H1 (cell line): ENCODE measurements around the gene EMX2. TPM values are rescaled to one million over a fixed set of nuclear protein-coding genes. Genes with fewer than 3 reads are reported as not detected.

Experiments
- CTCF ChIA-PET: fragments of 300-600 bp; sonication (Branson Sonifier 250); formaldehyde crosslinking; loops from one replicate; lab custom pipeline; 2021; ENCODE audit not compliant: partially characterized antibody; lab: Charles Lee
- POLR2A ChIA-PET: fragments of 300-600 bp; sonication (Branson Sonifier 250); formaldehyde crosslinking; loops from one replicate; lab custom pipeline; 2021; ENCODE audit warnings: inconsistent platforms; ENCODE audit not compliant: partially characterized antibody; lab: Charles Lee
- DNase-seq, 2 experiments: peaks; one replicate each; pipeline versions ENCODE4 v3.0.0 to v3.0.0-alpha.2; 2010 to 2022; ENCODE audit warnings: low spot score in 2 of 2, low read depth in 1 of 2, mixed read lengths in 1 of 2
- FAIRE-seq: peaks from 2 replicates; lab custom pipeline; 2011; peaks lifted over from hg19 to GRCh38; lab: Jason Lieb, UNC
- H2AFZ ChIP-seq: 2 replicates; pipeline ENCODE4 v1.8.1; 2012; ENCODE audit warnings: low read length, inconsistent platforms
- H2AK5ac ChIP-seq: 2 replicates; pipeline ENCODE4 v1.6.1; 2013; ENCODE audit warnings: low read depth, low read length
- H2BK120ac ChIP-seq: replicated peaks from 2 replicates; pipeline ENCODE3; 2013; ENCODE audit warnings: low read depth, low read length, inconsistent platforms
- H2BK12ac ChIP-seq: 2 replicates; pipeline ENCODE4 v1.6.1; 2013; ENCODE audit warnings: low read depth, low read length
- H2BK15ac ChIP-seq: 2 replicates; pipeline ENCODE4 v1.6.1; 2013; ENCODE audit warnings: low read length
- H2BK20ac ChIP-seq: 2 replicates; pipeline ENCODE4 v1.6.1; 2013; ENCODE audit warnings: low read length
- H2BK5ac ChIP-seq: 2 replicates; pipeline ENCODE4 v1.6.1; 2013; ENCODE audit warnings: low read depth, low read length
- H3K14ac ChIP-seq: 2 replicates; pipeline ENCODE4 v1.6.1; 2013; ENCODE audit warnings: inconsistent platforms; ENCODE audit not compliant: insufficient read length
- H3K18ac ChIP-seq: 2 replicates; pipeline ENCODE4 v1.6.1; 2013; ENCODE audit warnings: low read length; ENCODE audit errors: extremely low read depth
- H3K23ac ChIP-seq: 2 replicates; pipeline ENCODE4 v1.6.1; 2013; ENCODE audit warnings: inconsistent platforms; ENCODE audit not compliant: insufficient read length
- H3K23me2 ChIP-seq: 2 replicates; pipeline ENCODE4 v1.6.1; 2013; ENCODE audit warnings: low read depth, low read length
- H3K27ac ChIP-seq: 2 replicates; pipeline ENCODE4 v1.6.1; 2011; ENCODE audit warnings: low read depth, low read length, inconsistent platforms
- H3K27me3 ChIP-seq, 4 experiments: replicated peaks in 1 of 4; 1 replicate in 1 of 4; 2 replicates in 3 of 4; pipeline versions ENCODE4 v1.6.1 to v1.8.1; 2011 to 2013; ENCODE audit warnings: low read length in 3 of 4, mild to moderate bottlenecking in 3 of 4, inconsistent platforms in 2 of 4, mixed read lengths in 2 of 4, moderate library complexity in 1 of 4; ENCODE audit not compliant: control insufficient read depth in 3 of 4, insufficient read depth in 3 of 4; ENCODE audit errors: extremely low read depth in 1 of 4
- H3K36me3 ChIP-seq, 4 experiments: 2 replicates each; pipeline versions ENCODE4 v1.6.1 to v1.8.1; 2011 to 2013; ENCODE audit warnings: mild to moderate bottlenecking in 4 of 4, low read length in 3 of 4, moderate library complexity in 2 of 4, control low read depth in 1 of 4, inconsistent platforms in 1 of 4; ENCODE audit not compliant: insufficient read depth in 4 of 4, control insufficient read depth in 2 of 4
- H3K4ac ChIP-seq: replicated peaks from 2 replicates; pipeline ENCODE3; 2013; ENCODE audit warnings: low read length, low read depth, mixed read lengths, inconsistent platforms; ENCODE audit not compliant: insufficient read length
- H3K4me1 ChIP-seq, 4 experiments: replicated peaks in 1 of 4; 1 replicate in 1 of 4; 2 replicates in 3 of 4; pipeline versions ENCODE4 v1.6.1 to v1.8.1; 2011 to 2013; ENCODE audit warnings: low read length in 3 of 4, inconsistent platforms in 2 of 4, mixed read lengths in 1 of 4; ENCODE audit not compliant: insufficient read depth in 4 of 4, control insufficient read depth in 3 of 4
- H3K4me2 ChIP-seq, 2 experiments: 2 replicates each; pipeline versions ENCODE4 v1.6.1 to v1.8.1; 2011 to 2013; ENCODE audit warnings: low read depth in 2 of 2, low read length in 2 of 2, control low read depth in 1 of 2, inconsistent platforms in 1 of 2, mild to moderate bottlenecking in 1 of 2; ENCODE audit not compliant: insufficient read depth in 1 of 2
- H3K4me3 ChIP-seq, 4 experiments: fragments of 200-600, 300-600 bp in 1 of 4; sonication (generic), shearing (Covaris generic), sonication (Bioruptor Twin) in 1 of 4; 2 replicates each; pipeline versions ENCODE4 v1.5.1 to v1.8.1; 2011 to 2016; ENCODE audit warnings: low read length in 4 of 4, low read depth in 3 of 4, control low read depth in 2 of 4, inconsistent platforms in 2 of 4, mild to moderate bottlenecking in 2 of 4, mixed read lengths in 1 of 4, moderate library complexity in 1 of 4; ENCODE audit not compliant: insufficient read depth in 2 of 4; ENCODE audit errors: extremely low read depth in 1 of 4
- H3K56ac ChIP-seq: replicated peaks from 2 replicates; pipeline ENCODE3; 2013; ENCODE audit warnings: low read depth, mild to moderate bottlenecking, mixed read lengths, low read length, inconsistent platforms; ENCODE audit not compliant: insufficient read length
- H3K79me1 ChIP-seq: 2 replicates; pipeline ENCODE4 v1.6.1; 2013; ENCODE audit warnings: low read depth, low read length, control low read depth
- H3K79me2 ChIP-seq, 2 experiments: 2 replicates each; pipeline versions ENCODE4 v1.6.1 to v1.8.1; 2012 to 2013; ENCODE audit warnings: low read length in 2 of 2, mild to moderate bottlenecking in 2 of 2, inconsistent platforms in 1 of 2; ENCODE audit not compliant: insufficient read depth in 2 of 2, control insufficient read depth in 1 of 2
- H3K9ac ChIP-seq, 4 experiments: replicated peaks in 1 of 4; 1 replicate in 1 of 4; 2 replicates in 3 of 4; pipeline versions ENCODE4 v1.6.1 to v1.8.1; 2011 to 2013; ENCODE audit warnings: low read depth in 3 of 4, low read length in 3 of 4, control low read depth in 2 of 4, mild to moderate bottlenecking in 2 of 4, moderate library complexity in 2 of 4, inconsistent platforms in 1 of 4; ENCODE audit errors: extremely low read depth in 1 of 4
- H3K9me3 ChIP-seq, 2 experiments: 2 replicates each; pipeline versions ENCODE4 v1.6.1 to v1.8.1; 2012 to 2013; ENCODE audit warnings: mild to moderate bottlenecking in 2 of 2, moderate library complexity in 2 of 2, control low read depth in 1 of 2, inconsistent platforms in 1 of 2, low read depth in 1 of 2, low read length in 1 of 2, mixed read lengths in 1 of 2; ENCODE audit not compliant: insufficient read depth in 2 of 2
- H4K20me1 ChIP-seq, 2 experiments: replicated peaks in 1 of 2; 2 replicates each; pipeline versions ENCODE3 to v1.8.1; 2011 to 2013; ENCODE audit warnings: inconsistent platforms in 2 of 2, low read length in 2 of 2, mild to moderate bottlenecking in 1 of 2; ENCODE audit not compliant: insufficient read depth in 2 of 2, control insufficient read depth in 1 of 2
- H4K5ac ChIP-seq: 2 replicates; pipeline ENCODE4 v1.6.1; 2013; ENCODE audit warnings: low read length, low read depth, mixed read lengths, inconsistent platforms; ENCODE audit not compliant: insufficient read length
- H4K8ac ChIP-seq: 2 replicates; pipeline ENCODE4 v1.8.0; 2013; ENCODE audit warnings: mild to moderate bottlenecking, moderate library complexity, low read length, inconsistent platforms; ENCODE audit not compliant: insufficient read depth; ENCODE audit errors: extremely low read depth
- H4K91ac ChIP-seq: replicated peaks from 2 replicates; pipeline ENCODE3; 2013; ENCODE audit warnings: low read length, mixed read lengths, inconsistent platforms; ENCODE audit not compliant: insufficient read length
- BCL11A ChIP-seq, 2 experiments: IDR thresholded peaks; one replicate each; pipeline ENCODE4 v1.6.1; 2011; ENCODE audit warnings: low read depth in 2 of 2, low read length in 2 of 2, mild to moderate bottlenecking in 2 of 2
- BRCA1 ChIP-seq: IDR thresholded peaks from 2 replicates; pipeline ENCODE4 v1.6.1; 2012; ENCODE audit warnings: low read depth, low read length, improper control_type of control experiment
- CHD1 ChIP-seq: IDR thresholded peaks from 2 replicates; pipeline ENCODE4 v1.6.1; 2012; ENCODE audit warnings: low read depth, low read length, improper control_type of control experiment
- CHD2 ChIP-seq: IDR thresholded peaks from 2 replicates; pipeline ENCODE4 v1.6.1; 2012; ENCODE audit warnings: low read length, improper control_type of control experiment
- JUND ChIP-seq: IDR thresholded peaks from 2 replicates; pipeline ENCODE4 v1.6.1; 2011; ENCODE audit warnings: mild to moderate bottlenecking, improper control_type of control experiment, low read length
- MAX ChIP-seq: IDR thresholded peaks from 2 replicates; pipeline ENCODE4 v1.6.1; 2012; ENCODE audit warnings: inconsistent platforms
- NANOG ChIP-seq: IDR thresholded peaks from 2 replicates; pipeline ENCODE4 v1.6.1; 2011; ENCODE audit warnings: low read length, low read depth, mild to moderate bottlenecking, inconsistent platforms; ENCODE audit not compliant: insufficient read depth, poor library complexity, severe bottlenecking
- RAD21 ChIP-seq, 2 experiments: IDR thresholded peaks in 1 of 2; conservative IDR thresholded peaks in 1 of 2; 2 replicates each; pipeline ENCODE4 v1.6.1; 2011; ENCODE audit warnings: low read depth in 2 of 2, low read length in 2 of 2, improper control_type of control experiment in 1 of 2, inconsistent platforms in 1 of 2, mild to moderate bottlenecking in 1 of 2, moderate library complexity in 1 of 2
- RBBP5 ChIP-seq: IDR thresholded peaks from 2 replicates; pipeline ENCODE4 v1.7.1; 2012; ENCODE audit warnings: low read depth, mild to moderate bottlenecking, inconsistent platforms, low read length, moderate library complexity, borderline replicate concordance
- SIN3A ChIP-seq, 2 experiments: IDR thresholded peaks in 1 of 2; conservative IDR thresholded peaks in 1 of 2; 2 replicates each; pipeline ENCODE4 v1.6.1; 2011 to 2012; ENCODE audit warnings: low read length in 2 of 2, improper control_type of control experiment in 1 of 2, low read depth in 1 of 2, mild to moderate bottlenecking in 1 of 2
- USF2 ChIP-seq: IDR thresholded peaks from 2 replicates; pipeline ENCODE4 v1.6.1; 2011; ENCODE audit warnings: low read length, improper control_type of control experiment
- WGBS, 2 experiments: shearing (Covaris generic) in 1 of 2; methylation state at CpG; one replicate each; pipeline versions ENCODE4 v1.1.6 to v1.1.7; 2013 to 2015; ENCODE audit warnings: low lambda C conversion rate in 2 of 2, mixed read lengths in 2 of 2, inconsistent platforms in 1 of 2, low coverage in 1 of 2, missing lambda C conversion rate in 1 of 2; ENCODE audit not compliant: insufficient replicate concordance in 2 of 2, insufficient coverage in 1 of 2, insufficient read length in 1 of 2; ENCODE audit errors: extremely low coverage in 1 of 2, missing lambda C conversion rate in 1 of 2; 5-methylcytosine and 5-hydroxymethylcytosine counted together
- polyA plus RNA-seq, 7 experiments: library from polyadenylated mRNA; depleted of rRNA in 3 of 7; stranded (reverse) in 5 of 7; unstranded in 2 of 7; fragments of >200 nt in 5 of 7; fragments of 200-250 nt in 2 of 7; gene quantifications; 1 replicate in 5 of 7; 2 replicates in 1 of 7; 4 replicates in 1 of 7; pipeline versions ENCODE4 v1.2.1 to v1.2.3, GENCODE V29; 2011 to 2013; ENCODE audit warnings: missing spikeins in 2 of 7, mixed read lengths in 2 of 7
- total RNA-seq: library from RNA; stranded (reverse); fragmentation: NEBNext Ultra II Directional; extraction: Animal tissue kit (Norgen Biotek cat#: 25700); gene quantifications from 2 replicates; pipeline ENCODE4 v1.2.1, GENCODE V29; 2021

Gene EMX2
- total and polyA plus RNA-seq, 2 of the 8 experiments (the other 6 are each of a cell fraction or from before 2014, with no cell fraction given), result not detected

DNA sequence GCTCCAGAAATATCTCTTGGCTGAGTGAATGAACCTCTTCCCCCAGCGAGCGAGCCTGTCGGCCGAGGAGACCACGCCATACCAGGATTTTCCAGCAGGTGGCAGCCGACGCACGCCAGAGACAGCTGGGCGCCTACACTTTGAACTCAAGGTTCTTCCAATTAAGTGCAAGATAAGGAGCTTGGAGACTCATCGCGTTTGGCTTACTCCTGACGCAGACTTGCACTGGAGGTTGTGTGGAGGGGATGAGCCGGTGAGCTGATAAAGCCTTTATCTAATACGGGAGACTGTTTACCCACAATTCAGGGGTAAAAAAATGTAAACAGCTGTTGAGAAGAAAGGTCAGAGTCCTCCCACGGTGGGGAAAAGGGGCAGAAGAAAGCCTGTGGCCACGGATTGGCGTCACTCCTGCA lies 45.9 kb upstream of the EMX2 start:
- H3K36me3 ChIP-seq, result no peaks in the 10 kb centered on the region
- H2BK120ac ChIP-seq, result no peak overlapping the region
- no peaks in the 10 kb centered on the region for H3K9me3 ChIP-seq
- no peak overlapping the region for H3K27ac ChIP-seq
- H3K56ac ChIP-seq, result no peak overlapping the region
- H3K4ac ChIP-seq, result no peak overlapping the region
- FAIRE-seq (peak; percentile 84), DNase-seq (peak; percentile 63 to 93)
- 25% methylated on average over 17 of the region's 17 CpGs; no CpG with 5 or more reads in 1 of the 2 experiments for WGBS, 2 experiments
- no peak overlapping the region for H2AK5ac ChIP-seq
- no peaks in the 10 kb centered on the region for H3K79me2 ChIP-seq
- no peak overlapping the region for H2BK15ac ChIP-seq
- peaks cover 0 to 6% (median under 1%) of the 10 kb centered on the region in 4 experiments; a peak in 2 of 7 replicates for H3K27me3 ChIP-seq
- no peak overlapping the region for H2BK5ac ChIP-seq
- H4K20me1 ChIP-seq, result no peaks in the 10 kb centered on the region
- CTCF ChIA-PET, result interaction anchor here (0.6 to 10.9 kb wide), 48 partner anchors 9 to 1046 kb away, joined by 3 to 84 read pairs (median 4); partner anchors contain the start of gene EMX2
- no peak overlapping the region for H4K5ac ChIP-seq
- H3K79me1 ChIP-seq, result no peaks in the 10 kb centered on the region
- H4K8ac ChIP-seq, result no peak overlapping the region
- H3K4me2 ChIP-seq, result no peak overlapping the region
- no peak overlapping the region for H3K14ac ChIP-seq
- H3K18ac ChIP-seq, result no peak overlapping the region
- no peak overlapping the region for H3K4me3 ChIP-seq
- no peak overlapping the region for H2BK20ac ChIP-seq
- H2BK12ac ChIP-seq, result no peak overlapping the region
- H4K91ac ChIP-seq, result no peak overlapping the region
- POLR2A ChIA-PET, result interaction anchor here (0.6 kb wide), 1 partner anchor 36 kb away, joined by 3 read pairs; no protein-coding TSS in a partner anchor
- H2AFZ ChIP-seq, result no peak overlapping the region
- H3K9ac ChIP-seq, result no peak overlapping the region
- H3K23me2 ChIP-seq, result peaks cover 4% of the 10 kb centered on the region; the same call in 1 of the 2 replicates
- no peak overlapping the region for H3K23ac ChIP-seq
- peaks cover 0 to 3% (median 1%) of the 10 kb centered on the region in 4 experiments; a peak in 2 of 7 replicates for H3K4me1 ChIP-seq
- peak; percentile 99 for TF ChIP-seq RAD21 (IDR thresholded peaks at IDR 0.05 in 1 of 2, conservative IDR thresholded peaks at IDR 0.05 in 1 of 2; ENCODE audit: low read depth in 2 of 2, low read length in 2 of 2)
- no peak for TF ChIP-seq CHD1
- 0 out of 2 replicates have a peak, but pooled peaks have one; percentile 21 for TF ChIP-seq MAX
- TF ChIP-seq BCL11A (IDR thresholded peaks at IDR 0.05; ENCODE audit: low read depth in 2 of 2, low read length in 2 of 2), result no peak
- TF ChIP-seq BRCA1, result no peak
- TF ChIP-seq NANOG, result peak; percentile 52
- no peak for TF ChIP-seq RBBP5
- no peak for TF ChIP-seq SIN3A (conservative IDR thresholded peaks at IDR 0.05 in 1 of 2, IDR thresholded peaks at IDR 0.05 in 1 of 2; ENCODE audit: low read depth in 1 of 2, low read length in 2 of 2)
- TF ChIP-seq CHD2, result 0 out of 2 replicates have a peak, but pooled peaks have one; percentile 39
- TF ChIP-seq USF2, result no peak
- TF ChIP-seq JUND, result 0 out of 2 replicates have a peak, but pooled peaks have one; percentile 18
